HUES64 (cell line): ENCODE measurements around the gene MISP.

Source experiments
- H3K27ac ChIP-seq: 2 replicates; pipeline ENCODE4 v1.7.0; 2013; ENCODE audit warnings: low read depth, low read length, inconsistent platforms
- H3K27me3 ChIP-seq: 2 replicates; pipeline ENCODE4 v1.6.1; 2013; ENCODE audit warnings: mild to moderate bottlenecking, low read length; ENCODE audit not compliant: insufficient read depth
- H3K36me3 ChIP-seq: 2 replicates; pipeline ENCODE4 v1.6.1; 2013; ENCODE audit warnings: mild to moderate bottlenecking, low read length; ENCODE audit not compliant: insufficient read depth
- H3K4me1 ChIP-seq: 2 replicates; pipeline ENCODE4 v1.6.1; 2013; ENCODE audit warnings: mild to moderate bottlenecking, low read length, moderate library complexity; ENCODE audit not compliant: insufficient read depth
- H3K4me3 ChIP-seq: 2 replicates; pipeline ENCODE4 v1.5.1; 2013; ENCODE audit warnings: mild to moderate bottlenecking, low read length, moderate library complexity
- H3K9ac ChIP-seq: 2 replicates; pipeline ENCODE4 v1.6.1; 2013; ENCODE audit warnings: mild to moderate bottlenecking, low read depth, low read length
- H3K9me3 ChIP-seq: 2 replicates; pipeline ENCODE4 v1.6.1; 2013; ENCODE audit warnings: low read depth, low read length; ENCODE audit not compliant: insufficient read depth
- WGBS: fragments of 150-250, 120-280 bp; methylation state at CpG from one replicate; pipeline ENCODE4 v1.1.7; 2013; ENCODE audit warnings: missing lambda C conversion rate; 5-methylcytosine and 5-hydroxymethylcytosine counted together

The MISP gene

GRCh38 chr19:711254-711653, 39.7 kb upstream of the MISP start:
- WGBS, result 41% methylated on average over 8 of the region's 8 CpGs

GRCh38 chr19:715347-715746, 35.6 kb upstream of the MISP start:
- Histone ChIP-seq H3K36me3 (no peaks in the 10 kb centered on the region), H3K27ac (no peak overlapping the region), H3K27me3 (no peaks in the 10 kb centered on the region), H3K4me3 (no peak overlapping the region), H3K9ac (no peak overlapping the region), H3K9me3 (no peaks in the 10 kb centered on the region), H3K4me1 (0 out of 2 replicates have a peak, but pooled peaks cover 7% of the 10 kb centered on the region)
- 98% methylated on average over 3 of the region's 3 CpGs for WGBS

More at GRCh38 chr19:711254-711653, 39.7 kb upstream of the MISP start:
- H3K27me3 ChIP-seq, result peaks cover 8% of the 10 kb centered on the region; the same call in 1 of the 2 replicates
- H3K9ac ChIP-seq, result no peak overlapping the region
- H3K4me3 ChIP-seq, result no peak overlapping the region
- H3K9me3 ChIP-seq, result no peaks in the 10 kb centered on the region
- H3K27ac ChIP-seq, result no peak overlapping the region; the same call in 1 of the 2 replicates
- H3K4me1 ChIP-seq, result 0 out of 2 replicates have a peak, but pooled peaks cover 4% of the 10 kb centered on the region
- H3K36me3 ChIP-seq, result no peaks in the 10 kb centered on the region

DNA sequence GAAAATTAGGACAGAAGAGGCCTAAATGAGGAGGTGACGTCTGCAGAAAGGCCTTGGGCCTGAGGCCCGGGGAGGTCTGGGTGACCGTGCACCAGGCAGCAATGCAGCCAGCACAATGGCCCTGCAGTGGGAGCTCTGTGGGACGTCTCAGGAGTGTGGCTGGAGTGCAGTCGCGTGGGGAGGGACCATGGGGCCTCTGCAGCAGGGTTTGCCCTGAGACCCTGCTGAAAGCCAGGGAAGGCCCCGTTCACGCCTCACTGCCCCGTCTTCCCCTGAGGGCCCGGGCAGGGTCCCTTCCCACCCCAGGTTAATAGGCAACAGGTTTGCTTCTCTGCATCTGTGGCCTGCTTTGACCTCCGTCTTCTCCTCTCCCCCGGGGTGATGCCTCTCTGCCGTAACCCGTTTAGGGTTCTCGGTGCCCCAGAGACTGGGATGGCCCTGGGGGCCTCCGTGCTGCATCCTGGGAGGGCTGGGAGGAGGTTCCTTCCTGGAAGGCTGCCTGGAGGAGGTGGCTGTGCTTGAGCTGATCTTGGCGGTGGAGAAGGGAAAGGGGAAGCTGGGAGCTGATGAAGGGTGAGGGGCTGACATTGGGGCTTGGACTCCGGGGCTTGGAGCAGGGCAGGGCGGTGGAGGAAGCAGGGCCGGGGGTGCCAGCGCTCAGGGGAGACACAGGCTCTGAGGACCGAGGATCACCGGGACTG, 32.5 kb upstream of the MISP start:
- H3K36me3 ChIP-seq, result no peaks in the 10 kb centered on the region
- 0 out of 2 replicates have a peak, but pooled peaks cover 3% of the 10 kb centered on the region for H3K4me1 ChIP-seq
- WGBS, result 73% methylated on average over 23 of the region's 23 CpGs
- no peak overlapping the region for H3K4me3 ChIP-seq
- H3K9ac ChIP-seq, result no peak overlapping the region
- no peaks in the 10 kb centered on the region for H3K9me3 ChIP-seq
- no peak overlapping the region for H3K27ac ChIP-seq
- no peaks in the 10 kb centered on the region for H3K27me3 ChIP-seq

- H3K9ac ChIP-seq, result no peak overlapping the region
- no peaks in the 10 kb centered on the region for H3K27me3 ChIP-seq
- H3K4me3 ChIP-seq, result no peak overlapping the region
- 82% methylated on average over 54 of the region's 54 CpGs for WGBS
- no peaks in the 10 kb centered on the region for H3K36me3 ChIP-seq
- H3K4me1 ChIP-seq, result 0 out of 2 replicates have a peak, but pooled peaks cover 3% of the 10 kb centered on the region
- H3K27ac ChIP-seq, result no peak overlapping the region
- no peaks in the 10 kb centered on the region for H3K9me3 ChIP-seq
Measured at GRCh38 chr19:718991-719512, 31.9 kb upstream of the MISP start.

GRCh38 chr19:719636-720344, 31.1 kb upstream of the MISP start:
- Histone ChIP-seq H3K36me3 (no peaks in the 10 kb centered on the region), H3K4me1 (0 out of 2 replicates have a peak, but pooled peaks cover 3% of the 10 kb centered on the region), H3K27me3 (no peaks in the 10 kb centered on the region), H3K4me3 (no peak overlapping the region), H3K9ac (no peak overlapping the region), H3K9me3 (no peaks in the 10 kb centered on the region), H3K27ac (no peak overlapping the region)
- 93% methylated on average over 66 of the region's 79 CpGs for WGBS

- Histone ChIP-seq H3K27me3 (no peaks in the 10 kb centered on the region), H3K27ac (no peak overlapping the region), H3K4me1 (0 out of 2 replicates have a peak, but pooled peaks cover 3% of the 10 kb centered on the region), H3K9me3 (no peaks in the 10 kb centered on the region), H3K4me3 (no peak overlapping the region), H3K36me3 (no peaks in the 10 kb centered on the region), H3K9ac (no peak overlapping the region)
- WGBS, result 87% methylated on average over 39 of the region's 58 CpGs
Measured at GRCh38 chr19:720345-721160, 30.4 kb upstream of the MISP start.

GRCh38 chr19:722553-723101, 28.3 kb upstream of the MISP start:
- H3K4me3 ChIP-seq, result no peak overlapping the region

GRCh38 chr19:723247-723646, 27.7 kb upstream of the MISP start:
- H3K36me3 ChIP-seq, result no peaks in the 10 kb centered on the region
- H3K9ac ChIP-seq, result no peak overlapping the region
- 0 out of 2 replicates have a peak, but pooled peaks cover 3% of the 10 kb centered on the region for H3K4me1 ChIP-seq
- no peaks in the 10 kb centered on the region for H3K27me3 ChIP-seq
- H3K9me3 ChIP-seq, result no peaks in the 10 kb centered on the region
- H3K27ac ChIP-seq, result no peak overlapping the region
- no peak overlapping the region for H3K4me3 ChIP-seq
- WGBS, result 93% methylated on average over 13 of the region's 13 CpGs

More at GRCh38 chr19:722553-723101, 28.3 kb upstream of the MISP start:
- H3K9ac ChIP-seq, result no peak overlapping the region
- no peaks in the 10 kb centered on the region for H3K36me3 ChIP-seq
- H3K4me1 ChIP-seq, result 0 out of 2 replicates have a peak, but pooled peaks cover 3% of the 10 kb centered on the region
- no peaks in the 10 kb centered on the region for H3K9me3 ChIP-seq
- H3K27ac ChIP-seq, result no peak overlapping the region
- H3K27me3 ChIP-seq, result no peaks in the 10 kb centered on the region
- WGBS, result 92% methylated on average over 17 of the region's 17 CpGs

DNA sequence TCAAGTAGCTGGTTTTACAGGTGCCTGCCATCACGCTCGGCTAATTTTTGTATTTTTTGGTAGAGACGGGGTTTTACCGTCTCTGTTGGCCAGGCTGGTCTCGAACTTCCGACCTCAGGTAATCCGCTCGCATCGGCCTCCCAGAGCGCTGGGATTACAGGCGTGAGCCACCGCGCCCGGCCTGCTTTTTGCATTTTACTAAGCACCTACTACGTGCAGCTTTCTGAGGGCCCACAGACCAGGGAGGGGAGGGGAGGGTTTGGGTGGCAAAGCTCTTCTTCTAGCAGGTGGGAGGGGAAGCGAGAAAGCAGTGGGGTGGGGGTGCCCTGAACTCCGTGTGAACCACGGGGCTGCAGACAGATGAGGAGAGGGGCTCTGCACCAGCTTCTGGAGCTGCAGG, 27.2 kb upstream of the MISP start:
- Histone ChIP-seq H3K27me3 (no peaks in the 10 kb centered on the region), H3K9ac (no peak overlapping the region), H3K4me3 (no peak overlapping the region), H3K4me1 (no peaks in the 10 kb centered on the region), H3K36me3 (no peaks in the 10 kb centered on the region), H3K9me3 (no peaks in the 10 kb centered on the region), H3K27ac (no peak overlapping the region)
- 92% methylated on average over 18 of the region's 18 CpGs for WGBS

GRCh38 chr19:725461-726089, 25.3 kb upstream of the MISP start:
- WGBS, result 89% methylated on average over 13 of the region's 13 CpGs
- Histone ChIP-seq H3K27me3 (no peaks in the 10 kb centered on the region), H3K9ac (no peak overlapping the region), H3K4me1 (no peaks in the 10 kb centered on the region), H3K36me3 (no peaks in the 10 kb centered on the region), H3K9me3 (no peaks in the 10 kb centered on the region), H3K4me3 (no peak overlapping the region), H3K27ac (no peak overlapping the region)
